Superior temporal gyrus (tissue), 1 donor: ENCODE data around the gene LRRC23.
A peak's percentile ranks its signal among the peaks of the same experiment; 100 is the strongest.

ENCODE experiments used
- DNase-seq: peaks from one replicate; pipeline ENCODE4 v3.0.0-alpha.2; 2016; ENCODE audit errors: extremely low spot score

LRRC23 gene

DNA sequence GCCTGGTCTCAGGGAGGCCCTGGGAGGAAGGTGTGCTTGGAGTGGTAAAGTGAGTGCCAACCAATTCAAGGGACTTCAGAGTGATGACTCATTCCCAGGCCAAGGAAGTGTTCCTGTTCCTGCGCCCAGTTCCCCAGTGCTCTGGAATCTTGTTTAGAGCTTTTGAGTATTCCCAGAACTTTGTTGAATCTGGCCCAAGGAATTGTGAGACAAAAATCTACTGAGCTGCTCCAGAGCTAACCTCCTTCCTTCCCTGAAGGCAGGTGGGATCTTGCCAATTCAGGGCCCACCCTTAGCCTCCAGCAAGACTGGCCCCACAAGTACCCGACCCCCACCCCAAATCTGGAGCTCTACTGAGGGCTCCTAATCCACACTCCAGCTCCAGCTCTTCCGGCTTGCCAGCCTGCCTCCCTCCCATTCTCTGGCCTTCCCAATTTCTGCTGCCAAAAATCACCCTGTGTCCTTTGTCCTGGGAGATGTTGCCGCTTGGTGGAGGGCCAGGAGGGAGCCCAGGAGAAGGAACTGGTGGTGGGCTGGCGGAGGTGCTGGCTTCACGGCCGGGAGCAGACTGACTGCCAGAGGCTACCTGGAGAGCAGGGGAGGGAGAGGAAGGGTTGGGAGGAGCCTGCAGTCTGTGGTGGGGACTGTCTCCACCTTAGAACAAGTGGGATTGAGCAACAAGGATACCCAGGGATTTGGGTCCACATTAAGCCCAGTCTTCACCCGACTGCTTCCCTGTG is 21.1 kb downstream of the LRRC23 start:
- peak; percentile 75 for DNase-seq

GRCh38 chr12:6927379-6928021 is 22.9 kb downstream of the LRRC23 start, which contains the start of gene ATN1:
ATN1 (plus strand) TSS chr12:6927959; CDS start chr12:6934002, 6,043 bp downstream.
- DNase-seq = peak; percentile 76

DNA sequence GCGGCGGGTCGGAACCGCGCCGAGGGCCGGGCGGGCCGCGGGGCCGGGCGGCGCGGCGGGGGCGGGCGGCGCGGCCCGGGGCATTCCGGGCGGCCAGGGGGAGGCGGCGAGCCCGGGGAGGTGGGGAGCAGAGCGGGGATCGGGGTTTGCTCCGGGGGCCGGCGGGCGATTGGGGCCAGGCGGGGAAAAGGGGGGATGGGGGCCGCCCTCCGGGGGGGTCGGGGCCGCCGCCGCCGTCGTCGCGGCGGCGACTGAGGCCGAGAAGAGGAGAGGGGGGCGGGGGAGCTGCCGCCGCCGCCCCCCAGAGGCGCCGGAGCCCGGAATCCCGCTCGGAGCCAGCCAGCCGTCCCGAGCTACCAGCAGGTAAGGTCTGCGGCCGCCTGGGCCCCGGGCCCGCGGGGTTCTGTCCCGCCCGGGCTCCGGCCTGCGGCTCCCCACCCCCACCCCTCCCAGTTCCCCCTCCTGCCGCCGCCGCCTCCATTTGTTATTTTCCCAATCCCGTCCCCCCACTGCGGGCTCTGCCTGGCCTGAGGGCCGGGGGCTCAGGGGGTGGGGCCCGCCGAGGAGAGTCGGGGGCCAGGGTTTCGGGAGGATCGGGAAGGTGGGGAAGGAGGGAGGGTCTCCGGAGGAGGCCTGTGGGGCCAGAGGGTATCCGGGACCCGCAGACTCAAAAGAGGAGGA is 23.5 kb downstream of the LRRC23 start:
- DNase-seq = no peak

- no peak for DNase-seq
Observed at GRCh38 chr12:6928703-6929407, 24.2 kb downstream of the LRRC23 start.

GRCh38 chr12:6929466-6930452 is 25.1 kb downstream of the LRRC23 start:
- no peak for DNase-seq

DNA sequence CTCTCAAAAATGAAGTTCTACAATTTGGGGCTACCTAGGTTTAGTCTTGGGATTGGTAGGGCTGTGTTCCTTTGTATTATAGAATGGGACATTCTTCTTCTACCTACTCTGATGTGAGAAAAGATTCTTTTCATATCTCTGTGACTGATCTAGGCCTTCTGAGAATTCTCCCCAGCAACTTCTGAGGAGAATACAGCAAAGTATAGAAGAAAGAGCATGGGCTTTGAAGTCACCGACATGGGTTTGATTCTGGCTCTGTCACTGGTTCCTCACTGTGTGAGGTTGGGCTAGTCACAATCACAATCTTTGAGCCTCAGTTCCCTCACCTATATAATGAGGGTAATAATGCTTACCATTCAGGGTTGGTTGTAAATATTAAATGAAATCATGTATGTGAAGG is 28.1 kb downstream of the LRRC23 start:
- no peak for DNase-seq

- no peak for DNase-seq
Observed at GRCh38 chr12:6934110-6934509, 29.5 kb downstream of the LRRC23 start.

DNA sequence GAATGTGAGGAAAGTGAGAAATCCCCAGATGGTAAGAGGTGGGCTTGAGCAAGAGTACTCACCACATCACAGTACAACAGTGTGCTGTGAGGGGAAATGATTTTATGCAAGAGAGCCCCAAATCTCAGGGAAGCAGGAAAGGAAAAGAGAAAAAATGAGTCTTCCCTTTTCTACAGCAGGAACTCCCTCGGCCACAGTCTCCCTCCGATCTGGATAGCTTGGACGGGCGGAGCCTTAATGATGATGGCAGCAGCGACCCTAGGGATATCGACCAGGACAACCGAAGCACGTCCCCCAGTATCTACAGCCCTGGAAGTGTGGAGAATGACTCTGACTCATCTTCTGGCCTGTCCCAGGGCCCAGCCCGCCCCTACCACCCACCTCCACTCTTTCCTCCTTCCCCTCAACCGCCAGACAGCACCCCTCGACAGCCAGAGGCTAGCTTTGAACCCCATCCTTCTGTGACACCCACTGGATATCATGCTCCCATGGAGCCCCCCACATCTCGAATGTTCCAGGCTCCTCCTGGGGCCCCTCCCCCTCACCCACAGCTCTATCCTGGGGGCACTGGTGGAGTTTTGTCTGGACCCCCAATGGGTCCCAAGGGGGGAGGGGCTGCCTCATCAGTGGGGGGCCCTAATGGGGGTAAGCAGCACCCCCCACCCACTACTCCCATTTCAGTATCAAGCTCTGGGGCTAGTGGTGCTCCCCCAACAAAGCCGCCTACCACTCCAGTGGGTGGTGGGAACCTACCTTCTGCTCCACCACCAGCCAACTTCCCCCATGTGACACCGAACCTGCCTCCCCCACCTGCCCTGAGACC is 31.0 kb downstream of the LRRC23 start:
- DNase-seq = no peak

DNA sequence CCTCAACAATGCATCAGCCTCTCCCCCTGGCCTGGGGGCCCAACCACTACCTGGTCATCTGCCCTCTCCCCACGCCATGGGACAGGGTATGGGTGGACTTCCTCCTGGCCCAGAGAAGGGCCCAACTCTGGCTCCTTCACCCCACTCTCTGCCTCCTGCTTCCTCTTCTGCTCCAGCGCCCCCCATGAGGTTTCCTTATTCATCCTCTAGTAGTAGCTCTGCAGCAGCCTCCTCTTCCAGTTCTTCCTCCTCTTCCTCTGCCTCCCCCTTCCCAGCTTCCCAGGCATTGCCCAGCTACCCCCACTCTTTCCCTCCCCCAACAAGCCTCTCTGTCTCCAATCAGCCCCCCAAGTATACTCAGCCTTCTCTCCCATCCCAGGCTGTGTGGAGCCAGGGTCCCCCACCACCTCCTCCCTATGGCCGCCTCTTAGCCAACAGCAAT is 31.6 kb downstream of the LRRC23 start:
- no peak for DNase-seq

GRCh38 chr12:6936636-6937480 is 32.2 kb downstream of the LRRC23 start:
- no peak for DNase-seq

- DNase-seq = peak; percentile 97
Observed at GRCh38 chr12:6937481-6938352, 33.1 kb downstream of the LRRC23 start.

- DNase-seq = no peak
Observed at GRCh38 chr12:6938353-6939190, 34.0 kb downstream of the LRRC23 start.

- DNase-seq = no peak
Observed at GRCh38 chr12:6939191-6939540, 34.5 kb downstream of the LRRC23 start.

GRCh38 chr12:6941267-6941666 is 36.6 kb downstream of the LRRC23 start:
- no peak for DNase-seq

DNA sequence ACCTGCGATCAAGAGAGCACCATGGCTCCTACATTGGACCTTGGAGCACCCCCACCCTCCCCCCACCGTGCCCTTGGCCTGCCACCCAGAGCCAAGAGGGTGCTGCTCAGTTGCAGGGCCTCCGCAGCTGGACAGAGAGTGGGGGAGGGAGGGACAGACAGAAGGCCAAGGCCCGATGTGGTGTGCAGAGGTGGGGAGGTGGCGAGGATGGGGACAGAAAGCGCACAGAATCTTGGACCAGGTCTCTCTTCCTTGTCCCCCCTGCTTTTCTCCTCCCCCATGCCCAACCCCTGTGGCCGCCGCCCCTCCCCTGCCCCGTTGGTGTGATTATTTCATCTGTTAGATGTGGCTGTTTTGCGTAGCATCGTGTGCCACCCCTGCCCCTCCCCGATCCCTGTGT is 37.2 kb downstream of the LRRC23 start:
- no peak for DNase-seq

DNA sequence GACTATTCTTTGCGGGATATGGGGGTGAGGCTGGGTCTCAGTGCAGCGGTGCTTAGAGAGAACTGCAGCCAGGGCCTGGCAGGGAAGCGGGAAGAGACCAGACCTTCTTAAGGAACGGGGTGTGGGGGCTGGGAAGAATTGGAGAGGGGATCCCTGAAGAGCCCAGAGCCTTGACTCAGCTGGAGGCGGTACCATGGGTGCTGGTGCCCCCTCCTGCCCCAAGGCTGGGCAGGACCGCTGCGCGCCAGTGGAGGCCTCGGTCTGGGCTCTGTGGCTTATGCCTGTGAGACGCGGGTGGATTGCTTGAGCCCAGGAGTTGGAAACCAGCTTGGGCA is 37.7 kb downstream of the LRRC23 start:
- no peak for DNase-seq

DNA sequence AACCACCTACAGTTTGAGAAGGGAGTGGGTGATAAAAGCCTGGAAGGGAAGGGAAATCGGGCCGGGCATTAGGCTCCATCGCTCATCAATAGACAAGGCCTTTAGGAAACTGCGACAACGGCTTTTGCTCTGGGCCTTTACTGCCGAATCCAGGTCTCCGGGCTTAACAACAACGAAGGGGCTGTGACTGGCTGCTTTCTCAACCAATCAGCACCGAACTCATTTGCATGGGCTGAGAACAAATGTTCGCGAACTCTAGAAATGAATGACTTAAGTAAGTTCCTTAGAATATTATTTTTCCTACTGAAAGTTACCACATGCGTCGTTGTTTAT is 38.7 kb downstream of the LRRC23 start:
- DNase-seq = peak; percentile 98
